Activated CD4-positive, alpha-beta T cell treated with anti-CD3 and anti-CD28 coated beads for 36 hours (primary cell): ENCODE data around the gene RIN3. TPM values are rescaled to one million over a fixed set of nuclear protein-coding genes. Genes with fewer than 3 reads are reported as not detected.

Source experiments
- ATAC-seq: fragments of 200-7000 bp; cut with Tn5 transposase; one replicate; pipeline ENCODE4 v1.10.0; 2021; ENCODE audit warnings: mild to moderate bottlenecking, moderate library complexity
- CTCF ChIA-PET: fragments of 350-600 bp; sonication (Branson Sonifier 250); formaldehyde crosslinking; loops from one replicate; lab custom pipeline; 2021; ENCODE audit warnings: antibody characterized with exemption; lab: Charles Lee
- POLR2A ChIA-PET: fragments of 350-600 bp; sonication (Branson Sonifier 250); formaldehyde crosslinking; loops from one replicate; lab custom pipeline; 2021; ENCODE audit warnings: antibody characterized with exemption, inconsistent platforms; lab: Charles Lee
- DNase-seq: peaks from one replicate; pipeline ENCODE4 v3.0.0-alpha.2; 2020
- H3K27ac Mint-ChIP-seq: one replicate; pipeline ENCODE4 v1.8.0; 2021; ENCODE audit warnings: mixed read lengths
- H3K27me3 Mint-ChIP-seq: one replicate; pipeline ENCODE4 v1.8.0; 2021; ENCODE audit warnings: mixed read lengths
- H3K36me3 Mint-ChIP-seq: one replicate; pipeline ENCODE4 v1.8.0; 2021; ENCODE audit warnings: low read depth, mixed read lengths
- H3K4me1 Mint-ChIP-seq: one replicate; pipeline ENCODE4 v1.8.0; 2021; ENCODE audit warnings: mixed read lengths
- H3K4me3 Mint-ChIP-seq: one replicate; pipeline ENCODE4 v1.8.0; 2021; ENCODE audit warnings: mild to moderate bottlenecking, moderate library complexity, mixed read lengths
- H3K9me3 Mint-ChIP-seq: one replicate; pipeline ENCODE4 v1.8.0; 2021; ENCODE audit warnings: low read depth, mixed read lengths
- intact Hi-C, 2 experiments: fragments of 100-400 bp; cut with DNase I in 1 of 2; cut with micrococcal nuclease in 1 of 2; formaldehyde crosslinking; loops; one replicate each; pipeline versions ENCODE4 v1.14.2 to v1.15.1; 2022 to 2024; cut with DNase I, micrococcal nuclease
- total RNA-seq, 2 experiments: library from RNA; stranded (reverse); gene quantifications; one replicate each; pipeline ENCODE4 v1.2.3, GENCODE V29; 2021

RIN3 gene
- total RNA-seq, 2 experiments from 2014 or later: 23.1 to 26.4 TPM

GRCh38 chr14:92572050-92572449 lies 58.5 kb downstream of the RIN3 start:
- POLR2A ChIA-PET: no interaction called here
- Mint-ChIP-seq H3K4me1 (peaks cover 27% of the 10 kb centered on the region), H3K4me3 (no peak overlapping the region), H3K27me3 (no peaks in the 10 kb centered on the region), H3K36me3 (peaks cover 6% of the 10 kb centered on the region), H3K27ac (no peak overlapping the region), H3K9me3 (peaks cover 9% of the 10 kb centered on the region)
- ATAC-seq (no peak), DNase-seq (no peak)
- CTCF ChIA-PET: no interaction called here
- intact Hi-C loops: no loop called here

- Mint-ChIP-seq H3K4me1 (peaks cover 41% of the 10 kb centered on the region), H3K36me3 (peaks cover 2% of the 10 kb centered on the region), H3K27me3 (no peaks in the 10 kb centered on the region), H3K27ac (no peak overlapping the region), H3K9me3 (no peaks in the 10 kb centered on the region), H3K4me3 (no peak overlapping the region)
- CTCF ChIA-PET: interaction anchor here (1.8 kb wide), 1 partner anchor 18 kb away, joined by 4 read pairs; no protein-coding TSS in a partner anchor
- POLR2A ChIA-PET: no interaction called here
- DNase-seq: no peak
- intact Hi-C loops: no loop called here
- ATAC-seq: no peak
These were observed 60.3 kb downstream of the RIN3 start for GRCh38 chr14:92573761-92574498.

- H3K4me3 Mint-ChIP-seq: no peak overlapping the region
- CTCF ChIA-PET: interaction anchor here (1.2 kb wide), 1 partner anchor 20 kb away, joined by 3 read pairs; no protein-coding TSS in a partner anchor
- H3K27me3 Mint-ChIP-seq: no peaks in the 10 kb centered on the region
- H3K36me3 Mint-ChIP-seq: peaks cover 11% of the 10 kb centered on the region
- ATAC-seq (no peak), DNase-seq (no peak)
- intact Hi-C loops: no loop called here
- H3K4me1 Mint-ChIP-seq: peaks cover 38% of the 10 kb centered on the region
- POLR2A ChIA-PET: no interaction called here
- H3K9me3 Mint-ChIP-seq: no peaks in the 10 kb centered on the region
- H3K27ac Mint-ChIP-seq: no peak overlapping the region
These were observed 61.6 kb downstream of the RIN3 start for GRCh38 chr14:92575061-92575747.

GRCh38 chr14:92575748-92576303 lies 62.2 kb downstream of the RIN3 start:
- ChIA-PET POLR2A (interaction anchor here (0.6 kb wide), 1 partner anchor 17 kb away, joined by 5 read pairs; no protein-coding TSS in a partner anchor), CTCF (interaction anchor here (0.8 to 2.0 kb wide), 3 partner anchors 14 to 20 kb away, joined by 3 to 6 read pairs (median 3); no protein-coding TSS in a partner anchor)
- intact Hi-C loops: loop anchor here in 1 of 2 experiments (2.0 kb wide), 1 partner anchor 13 kb away; no protein-coding TSS in a partner anchor
- peaks cover 12% of the 10 kb centered on the region for H3K36me3 Mint-ChIP-seq
- no peak overlapping the region for H3K4me3 Mint-ChIP-seq
- H3K27me3 Mint-ChIP-seq: no peaks in the 10 kb centered on the region
- H3K9me3 Mint-ChIP-seq: no peaks in the 10 kb centered on the region
- DNase-seq: no peak
- no peak overlapping the region for H3K27ac Mint-ChIP-seq
- peaks cover 40% of the 10 kb centered on the region for H3K4me1 Mint-ChIP-seq
- no peak for ATAC-seq

GRCh38 chr14:92577321-92577742 lies 63.8 kb downstream of the RIN3 start:
- ChIA-PET POLR2A (interaction anchor here (0.9 kb wide), 1 partner anchor 9 kb away, joined by 4 read pairs; no protein-coding TSS in a partner anchor), CTCF (interaction anchor here (0.6 to 2.0 kb wide), 10 partner anchors 9 to 408 kb away, joined by 3 to 6 read pairs (median 3); no protein-coding TSS in a partner anchor)
- H3K4me1 Mint-ChIP-seq: peaks cover 50% of the 10 kb centered on the region
- H3K27me3 Mint-ChIP-seq: no peaks in the 10 kb centered on the region
- H3K9me3 Mint-ChIP-seq: no peaks in the 10 kb centered on the region
- peak overlapping the region; percentile 55 for H3K27ac Mint-ChIP-seq
- DNase-seq: peak; percentile 54
- peak; percentile 78 for ATAC-seq
- peaks cover 12% of the 10 kb centered on the region for H3K36me3 Mint-ChIP-seq
- peak overlapping the region; percentile 39 for H3K4me3 Mint-ChIP-seq
- intact Hi-C loops: loop anchor here in 1 of 2 experiments (2.0 kb wide), 1 partner anchor 15 kb away; no protein-coding TSS in a partner anchor

- peaks cover 59% of the 10 kb centered on the region for H3K4me1 Mint-ChIP-seq
- ATAC-seq (no peak), DNase-seq (no peak)
- H3K27ac Mint-ChIP-seq: no peak overlapping the region
- CTCF ChIA-PET: interaction anchor here (1.0 to 1.4 kb wide), 2 partner anchors 35 to 55 kb away, joined by 3 to 6 read pairs; no protein-coding TSS in a partner anchor
- intact Hi-C loops: no loop called here
- H3K36me3 Mint-ChIP-seq: peaks cover 23% of the 10 kb centered on the region
- no peaks in the 10 kb centered on the region for H3K9me3 Mint-ChIP-seq
- H3K27me3 Mint-ChIP-seq: no peaks in the 10 kb centered on the region
- H3K4me3 Mint-ChIP-seq: no peak overlapping the region
- POLR2A ChIA-PET: no interaction called here
These were observed 64.9 kb downstream of the RIN3 start for GRCh38 chr14:92578511-92578910.

GRCh38 chr14:92579244-92579936 lies 65.8 kb downstream of the RIN3 start:
- ATAC-seq: no peak
- H3K4me1 Mint-ChIP-seq: peaks cover 60% of the 10 kb centered on the region
- H3K4me3 Mint-ChIP-seq: no peak overlapping the region
- H3K9me3 Mint-ChIP-seq: no peaks in the 10 kb centered on the region
- ChIA-PET POLR2A (no interaction called here), CTCF (interaction anchor here (0.6 kb wide), 1 partner anchor 205 kb away, joined by 3 read pairs; no protein-coding TSS in a partner anchor)
- peaks cover 26% of the 10 kb centered on the region for H3K36me3 Mint-ChIP-seq
- no peak overlapping the region for H3K27ac Mint-ChIP-seq
- DNase-seq: no peak
- no peaks in the 10 kb centered on the region for H3K27me3 Mint-ChIP-seq
- intact Hi-C loops: no loop called here

- POLR2A ChIA-PET: no interaction called here
- no peak for DNase-seq
- Mint-ChIP-seq H3K36me3 (peaks cover 26% of the 10 kb centered on the region), H3K4me1 (peaks cover 71% of the 10 kb centered on the region), H3K4me3 (no peak overlapping the region), H3K9me3 (no peaks in the 10 kb centered on the region), H3K27ac (no peak overlapping the region), H3K27me3 (no peaks in the 10 kb centered on the region)
- no peak for ATAC-seq
- intact Hi-C loops: no loop called here
- CTCF ChIA-PET: no interaction called here
These were observed 67.6 kb downstream of the RIN3 start for GRCh38 chr14:92581206-92581605.

GRCh38 chr14:92581966-92582566 lies 68.5 kb downstream of the RIN3 start:
- CTCF ChIA-PET: interaction anchor here (1.1 kb wide), 1 partner anchor 31 kb away, joined by 5 read pairs; no protein-coding TSS in a partner anchor

GRCh38 chr14:92582706-92583452 lies 69.3 kb downstream of the RIN3 start:
- ATAC-seq (peak; percentile 19), DNase-seq (peak; percentile 32)
- Mint-ChIP-seq H3K36me3 (peaks cover 26% of the 10 kb centered on the region), H3K4me3 (no peak overlapping the region), H3K27ac (peak overlapping the region; percentile 3), H3K4me1 (peaks cover 72% of the 10 kb centered on the region), H3K27me3 (no peaks in the 10 kb centered on the region), H3K9me3 (no peaks in the 10 kb centered on the region)
- intact Hi-C loops: no loop called here
- POLR2A ChIA-PET: no interaction called here
- CTCF ChIA-PET: interaction anchor here (0.8 to 1.1 kb wide), 2 partner anchors 15 to 30 kb away, joined by 3 to 5 read pairs; no protein-coding TSS in a partner anchor

More at GRCh38 chr14:92581966-92582566, 68.5 kb downstream of the RIN3 start:
- H3K36me3 Mint-ChIP-seq: peaks cover 26% of the 10 kb centered on the region
- ATAC-seq: no peak
- H3K4me1 Mint-ChIP-seq: peaks cover 72% of the 10 kb centered on the region
- intact Hi-C loops: no loop called here
- H3K9me3 Mint-ChIP-seq: no peaks in the 10 kb centered on the region
- H3K27ac Mint-ChIP-seq: peak overlapping the region; percentile 16
- H3K4me3 Mint-ChIP-seq: no peak overlapping the region
- DNase-seq: no peak
- POLR2A ChIA-PET: no interaction called here
- H3K27me3 Mint-ChIP-seq: no peaks in the 10 kb centered on the region
